GM12892 (cell line): ENCODE measurements around the gene AMELY.
"Not testable (repeated sequence)": the region's sequence is repeated elsewhere in the genome, so short reads cannot be mapped to it uniquely, and the experiment has no call there.

Experiments used
- DNase-seq: peaks from one replicate; pipeline ENCODE4 v3.0.0; 2011; ENCODE audit not compliant: insufficient read length
- FAIRE-seq: peaks from 2 replicates; lab custom pipeline; 2011; peaks lifted over from hg19 to GRCh38; lab: Jason Lieb, UNC
- POLR2A ChIP-seq: IDR thresholded peaks from 2 replicates; pipeline ENCODE4 v1.6.1; 2011; ENCODE audit warnings: low read depth, low read length, control low read depth
- POLR2AphosphoS5 ChIP-seq: IDR thresholded peaks from 2 replicates; pipeline ENCODE4 v1.6.1; 2011; ENCODE audit warnings: low read depth, low read length, control low read depth
- TAF1 ChIP-seq: IDR thresholded peaks from 2 replicates; pipeline ENCODE4 v1.6.1; 2011; ENCODE audit warnings: low read depth, mild to moderate bottlenecking, control low read depth, low read length, borderline replicate concordance

AMELY gene

DNA sequence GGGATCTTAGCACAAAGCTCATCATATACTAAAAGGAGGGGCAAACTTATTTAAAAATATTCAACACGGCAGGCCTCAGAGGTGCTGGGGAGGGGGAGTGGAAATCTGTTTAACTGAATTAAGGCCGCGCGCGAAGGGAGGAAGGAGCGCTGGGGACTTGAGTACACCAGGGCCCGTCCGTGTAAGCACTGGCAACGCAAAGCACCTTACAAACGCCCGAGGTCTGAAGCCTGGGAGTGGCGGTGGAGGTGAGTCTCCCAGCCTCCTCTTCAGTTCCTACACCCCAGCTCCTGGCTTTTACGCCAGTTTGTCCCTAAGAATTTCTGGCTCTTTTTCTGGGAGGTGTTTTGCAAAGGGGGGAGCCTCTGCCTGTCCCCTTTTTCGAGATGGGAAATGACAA, 1.7 kb downstream of the AMELY start:
- TF ChIP-seq TAF1: no peak
- no peak for TF ChIP-seq POLR2AphosphoS5
- no peak for TF ChIP-seq POLR2A
- FAIRE-seq (no peak), DNase-seq (no peak)

DNA sequence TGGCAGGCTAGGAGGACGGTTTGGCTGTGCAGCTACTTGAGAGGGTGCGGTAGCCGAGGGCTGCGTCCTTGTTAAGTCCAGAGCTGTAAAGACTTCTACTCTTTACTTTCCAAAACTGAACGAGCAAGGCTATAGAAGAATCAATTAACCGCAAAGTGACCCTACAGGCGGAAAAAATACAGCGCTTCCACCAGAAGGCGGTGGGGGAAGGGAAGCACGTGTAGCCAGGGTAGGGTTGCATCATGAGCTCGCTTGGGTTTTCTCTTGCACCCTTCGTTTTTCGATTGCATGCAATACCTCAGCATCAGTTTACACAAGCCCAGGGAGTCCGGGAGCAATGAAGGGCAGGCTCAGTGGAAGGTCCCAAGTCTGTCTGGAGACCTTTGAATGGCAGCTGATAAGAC, 2.4 kb downstream of the AMELY start:
- no peak for TF ChIP-seq POLR2AphosphoS5
- TF ChIP-seq POLR2A: no peak
- no peak for TF ChIP-seq TAF1
- FAIRE-seq (no peak), DNase-seq (no peak)

DNA sequence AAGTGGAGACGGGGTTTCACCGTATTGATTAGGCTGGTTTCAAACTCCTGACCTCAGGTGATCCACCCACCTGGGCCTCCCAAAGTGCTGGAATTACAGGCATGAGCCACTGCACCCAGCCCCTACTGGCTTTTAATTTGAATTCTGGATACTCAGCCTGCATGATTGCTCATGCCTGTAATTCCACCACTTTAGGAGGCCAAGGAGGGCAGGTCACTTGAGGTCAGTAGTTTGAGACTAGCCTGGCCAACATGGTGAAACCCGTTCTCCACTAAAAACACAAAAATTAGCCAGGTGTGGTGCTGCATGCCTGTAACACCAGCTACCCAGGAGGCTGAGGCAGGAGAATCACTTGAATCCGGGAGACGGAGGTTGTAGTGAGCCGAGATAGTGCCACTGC, 3.5 kb downstream of the AMELY start:
- DNase-seq, FAIRE-seq: not testable (repeated sequence)

DNA sequence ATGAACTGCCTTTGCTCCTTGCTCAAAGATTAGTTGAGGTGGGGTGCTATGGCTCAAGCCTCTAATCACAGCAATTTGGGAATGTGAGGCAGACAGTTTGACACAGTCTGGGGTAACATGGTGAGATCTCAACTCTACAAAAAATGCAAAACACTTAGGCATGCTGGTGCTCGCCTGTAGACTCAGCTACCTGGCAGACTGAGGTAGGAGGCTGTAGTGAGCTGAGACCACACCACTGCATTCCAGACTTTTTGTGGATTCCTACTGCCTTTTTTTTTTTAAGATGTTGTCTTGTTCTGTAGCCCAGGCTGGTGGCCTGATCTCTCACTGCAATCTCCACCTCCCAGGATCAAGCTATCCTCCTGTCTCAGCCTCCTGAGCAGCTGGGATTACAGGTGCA, 4.0 kb downstream of the AMELY start:
- TF ChIP-seq TAF1 (no peak), POLR2AphosphoS5 (no peak), POLR2A (no peak)
- no peak for FAIRE-seq
- no peak for DNase-seq

DNA sequence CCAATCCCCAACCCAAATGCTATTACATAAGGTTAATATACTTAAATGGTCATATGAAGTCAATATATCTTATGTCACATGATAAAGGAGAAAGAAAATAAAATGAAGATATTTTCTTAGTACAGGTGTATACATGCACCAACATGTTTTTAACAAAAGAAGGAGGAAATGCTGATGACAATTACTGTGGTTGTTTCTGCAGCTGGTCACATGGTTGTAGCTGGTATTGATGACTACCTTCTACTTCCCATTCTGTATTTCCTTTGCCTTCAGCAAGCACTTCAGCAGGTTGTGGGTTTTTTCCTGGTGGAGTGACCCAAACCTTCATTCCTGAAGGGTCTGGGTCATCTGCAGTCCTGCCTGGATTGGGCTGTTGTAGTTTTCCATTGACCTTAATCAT, 9.4 kb downstream of the AMELY start:
- not testable (repeated sequence) for FAIRE-seq, DNase-seq

DNA sequence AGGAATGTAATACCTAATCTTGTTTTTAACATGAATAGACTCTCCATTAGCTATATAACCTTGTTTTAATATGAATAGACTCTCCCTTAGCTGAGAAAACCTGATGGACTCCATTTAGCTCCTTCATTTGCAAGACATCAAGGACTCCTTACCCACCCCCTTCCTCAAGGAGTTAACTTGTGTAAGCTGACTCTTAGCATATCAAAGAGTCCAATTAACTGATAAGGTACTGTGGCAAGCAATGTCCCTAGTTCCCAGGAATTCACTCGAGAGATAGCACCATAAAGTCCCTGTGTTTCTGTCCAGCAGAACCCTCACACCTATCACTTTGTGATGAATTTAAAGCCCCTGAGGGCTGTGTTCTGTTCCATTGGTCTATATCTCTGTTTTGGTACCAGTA, 16.3 kb downstream of the AMELY start:
- TF ChIP-seq POLR2AphosphoS5 (no peak), POLR2A (no peak), TAF1 (no peak)
- DNase-seq (no peak), FAIRE-seq (no peak)

DNA sequence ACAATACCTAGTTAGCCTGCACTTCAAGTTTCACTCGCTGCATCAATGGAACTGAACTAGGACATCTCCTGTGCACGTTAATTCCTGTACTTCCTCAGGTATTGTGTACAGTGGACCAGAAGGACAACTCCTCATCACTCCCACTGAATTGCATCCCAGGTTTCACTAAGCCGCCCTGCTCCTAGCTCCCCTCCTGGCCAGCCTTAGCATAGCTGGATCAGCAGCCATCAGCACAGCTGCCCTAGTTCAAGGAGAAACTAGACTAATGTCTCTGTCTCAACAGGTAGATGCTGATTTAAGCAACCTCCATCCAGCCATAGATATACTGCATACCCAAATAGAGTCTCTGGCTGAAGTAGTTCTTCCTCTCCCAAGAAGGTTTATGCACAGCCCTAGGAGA, 17.1 kb downstream of the AMELY start:
- FAIRE-seq (no peak), DNase-seq (no peak)
- no peak for TF ChIP-seq POLR2A
- TF ChIP-seq TAF1: no peak
- no peak for TF ChIP-seq POLR2AphosphoS5

DNA sequence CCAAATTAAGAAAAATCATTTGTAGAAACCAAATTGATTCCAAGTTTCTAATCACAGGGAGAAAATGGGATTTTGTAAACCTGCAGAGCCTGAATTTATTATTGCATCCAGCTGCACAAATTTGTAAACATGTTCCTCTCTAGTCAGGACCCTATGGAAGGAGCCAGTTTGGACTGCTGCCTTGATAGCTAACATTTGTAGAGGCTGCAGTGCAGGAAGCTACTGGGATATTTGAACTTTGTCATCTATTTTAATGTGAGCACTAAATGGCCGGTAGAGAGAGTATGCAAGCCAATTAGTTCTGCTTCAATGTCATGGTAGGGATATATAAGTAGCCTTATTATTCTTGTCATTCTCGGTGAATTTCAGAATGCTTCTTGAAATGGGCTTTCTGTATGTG, 62.2 kb downstream of the AMELY start:
- DNase-seq (no peak), FAIRE-seq (no peak)
- TF ChIP-seq POLR2A (no peak), POLR2AphosphoS5 (no peak), TAF1 (no peak)

DNA sequence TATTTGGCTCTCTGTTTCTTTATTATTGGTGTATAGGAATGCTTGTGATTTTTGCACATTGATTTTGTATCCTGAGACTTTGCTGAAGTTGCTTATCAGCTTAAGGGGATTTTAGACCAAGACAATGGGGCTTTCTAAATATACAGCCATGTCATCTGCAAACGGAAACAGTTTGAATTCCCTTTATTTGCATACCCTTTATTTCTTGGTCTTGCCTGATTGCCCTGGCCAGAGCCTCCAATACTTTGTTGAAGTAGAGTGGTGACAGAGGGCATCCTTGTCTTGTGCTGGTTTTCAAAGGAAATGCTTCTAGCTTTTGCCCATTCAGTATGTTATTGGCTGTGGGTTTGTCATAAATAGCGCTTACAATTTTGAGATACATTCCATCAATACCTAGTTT, 68.9 kb downstream of the AMELY start:
- DNase-seq, FAIRE-seq: not testable (repeated sequence)
